Muscle of leg (tissue), 9 donors: Measurements from ENCODE around the gene UBAP2L. TPM values are rescaled to one million over a fixed set of nuclear protein-coding genes. Genes with fewer than 3 reads are reported as not detected.

Experiments
- polyA plus RNA-seq, 8 donors: library from polyadenylated mRNA; unstranded; fragments of 120-200 nt; gene quantifications; one replicate each; pipeline versions ENCODE4 v1.2.1 to v1.2.3, GENCODE V29; 2013; ENCODE audit warnings: inconsistent platforms in 1 of 8, low replicate concordance in 1 of 8; ENCODE audit not compliant: insufficient read length in 8 of 8, insufficient read depth in 1 of 8
- total RNA-seq: library from RNA; stranded (reverse); fragments of 120-200 nt; gene quantifications from one replicate; pipeline ENCODE4 v1.2.4, GENCODE V29; 2013

The UBAP2L gene
- total and polyA plus RNA-seq, 9 donors: 42.7 to 129 (median 106) TPM

Other genes with a start within 250 kb of the UBAP2L start
- gene JTB, start 243.3 kb upstream of the UBAP2L start, total RNA-seq: 105 TPM
- 10 to 100 TPM; 70.2 to 98.2 (median 85.0) TPM for gene JTB, start 243.3 kb upstream of the UBAP2L start, polyA plus RNA-seq
- 21.5 TPM for gene RAB13, start 234.6 kb upstream of the UBAP2L start, total RNA-seq
- gene RAB13, start 234.6 kb upstream of the UBAP2L start, polyA plus RNA-seq: 100 to 1,000 TPM in 3 of 8 donors, 10 to 100 TPM in 5; 71.8 to 109 (median 85.8) TPM
- 7,680 TPM for gene RPS27, start 230.2 kb upstream of the UBAP2L start, total RNA-seq
- 1,000 to 10,000 TPM; 3,165 to 4,385 (median 3,796) TPM for gene RPS27, start 230.2 kb upstream of the UBAP2L start, polyA plus RNA-seq
- 0.04 TPM for gene NUP210L, start 65.9 kb upstream of the UBAP2L start, total RNA-seq
- under 1 TPM in 4 of 8 donors, not detected in 4; 0.04 to 0.19 (median 0.11) TPM for gene NUP210L, start 65.9 kb upstream of the UBAP2L start, polyA plus RNA-seq
- 281 TPM for gene TPM3, start 28.9 kb upstream of the UBAP2L start, total RNA-seq
- 1,000 to 10,000 TPM in 1 of 8 donors, 100 to 1,000 TPM in 7; 374 to 1,141 (median 473) TPM for gene TPM3, start 28.9 kb upstream of the UBAP2L start, polyA plus RNA-seq
- not detected for gene CFAP141, start 14.6 kb upstream of the UBAP2L start, total RNA-seq
- gene CFAP141, start 14.6 kb upstream of the UBAP2L start, polyA plus RNA-seq: under 1 TPM in 1 of 8 donors, not detected in 7; 0.33 TPM
- 88.2 TPM for gene HAX1, start 51.7 kb downstream of the UBAP2L start, total RNA-seq
- gene HAX1, start 51.7 kb downstream of the UBAP2L start, polyA plus RNA-seq: 10 to 100 TPM; 57.1 to 79.1 (median 68.0) TPM
- gene AQP10, start 100.1 kb downstream of the UBAP2L start, total RNA-seq: 0.04 TPM
- 1 to 10 TPM in 1 of 8 donors, under 1 TPM in 2, not detected in 5; 0.09 to 2.2 (median 0.17) TPM for gene AQP10, start 100.1 kb downstream of the UBAP2L start, polyA plus RNA-seq
- gene ATP8B2, start 104.6 kb downstream of the UBAP2L start, total RNA-seq: 33.8 TPM
- gene ATP8B2, start 104.6 kb downstream of the UBAP2L start, polyA plus RNA-seq: 10 to 100 TPM; 16.4 to 33.4 (median 24.2) TPM
- 5.6 TPM for gene IL6R, start 184.4 kb downstream of the UBAP2L start, total RNA-seq
- gene IL6R, start 184.4 kb downstream of the UBAP2L start, polyA plus RNA-seq: 1 to 10 TPM; 2.7 to 7.6 (median 5.1) TPM